Ramos (cell line): ENCODE measurements around the gene FBXO17.

ENCODE experiments used
- in situ Hi-C: fragments of 300-500 bp; cut with MboI; formaldehyde crosslinking; loops from one replicate; pipeline ENCODE4 v1.14.3; 2022; ENCODE audit warnings: low sequenced_read_pairs; ENCODE audit not compliant: unreplicated experiment

The FBXO17 gene

GRCh38 chr19:38919837-38920601, 55.5 kb downstream of the FBXO17 start:
- in situ Hi-C loops: no loop called here

GRCh38 chr19:38918526-38918925, 57.0 kb downstream of the FBXO17 start:
- in situ Hi-C loops: no loop called here

- in situ Hi-C loops: no loop called here
Measured at GRCh38 chr19:38917921-38918491, 57.5 kb downstream of the FBXO17 start.

- in situ Hi-C loops: no loop called here
Measured at GRCh38 chr19:38917516-38917915, 58.0 kb downstream of the FBXO17 start.

- in situ Hi-C loops: no loop called here
Measured at GRCh38 chr19:38915329-38916321, 59.9 kb downstream of the FBXO17 start.

- in situ Hi-C loops: no loop called here
Measured at GRCh38 chr19:38913958-38914357, 61.6 kb downstream of the FBXO17 start.

GRCh38 chr19:38912600-38913514, 62.7 kb downstream of the FBXO17 start:
- in situ Hi-C loops: no loop called here

- in situ Hi-C loops: no loop called here
Measured at GRCh38 chr19:38911388-38912001, 64.0 kb downstream of the FBXO17 start.

GRCh38 chr19:38910488-38910887, 65.1 kb downstream of the FBXO17 start:
- in situ Hi-C loops: no loop called here

- in situ Hi-C loops: no loop called here
Measured at GRCh38 chr19:38908911-38909310, 66.6 kb downstream of the FBXO17 start.

- in situ Hi-C loops: no loop called here
Measured at GRCh38 chr19:38907670-38908069, 67.9 kb downstream of the FBXO17 start.

- in situ Hi-C loops: no loop called here
Measured at GRCh38 chr19:38907227-38907626, 68.3 kb downstream of the FBXO17 start.

- in situ Hi-C loops: no loop called here
Measured at GRCh38 chr19:38905620-38906019, 69.9 kb downstream of the FBXO17 start.

- in situ Hi-C loops: no loop called here
Measured at GRCh38 chr19:38904581-38905539, 70.7 kb downstream of the FBXO17 start.

- in situ Hi-C loops: no loop called here
Measured at GRCh38 chr19:38901683-38902082, 73.9 kb downstream of the FBXO17 start.

- in situ Hi-C loops: no loop called here
Measured at GRCh38 chr19:38900743-38901190, 74.8 kb downstream of the FBXO17 start.

- in situ Hi-C loops: no loop called here
Measured at GRCh38 chr19:38900202-38900629, 75.3 kb downstream of the FBXO17 start.
